Spleen (tissue), 7 donors: ENCODE measurements around the gene ORAI3.
A peak's percentile ranks its signal among the peaks of the same experiment; 100 is the strongest.

ENCODE experiments used
- POLR2A ChIP-seq, 3 donors: fragments of 450-650 bp; IDR thresholded peaks; one replicate each; pipeline ENCODE4 v1.5.1; 2017; ENCODE audit warnings: antibody characterized with exemption in 3 of 3, mild to moderate bottlenecking in 1 of 3
- POLR2AphosphoS5 ChIP-seq, 3 donors: sonication (generic); formaldehyde crosslinking; IDR thresholded peaks; one replicate each; pipeline ENCODE4 v1.5.1; 2017; ENCODE audit warnings: antibody characterized with exemption in 3 of 3
- TF ChIP-seq, protein P1 (sequence below), 11 experiments: fragments of 200-600 bp in 7 of 11; fragments of 450-650 bp in 4 of 11; sonication (generic) in 4 of 11; IDR thresholded peaks in 8 of 11; conservative IDR thresholded peaks in 3 of 11; 1 replicate in 7 of 11; 2 replicates in 4 of 11; pipeline versions ENCODE4 v1.4.0 to v1.8.0; 2016 to 2021; ENCODE audit warnings: antibody characterized with exemption in 11 of 11, inconsistent platforms in 4 of 11, mild to moderate bottlenecking in 1 of 11
- donor health status: DM: no; HTN: no; CAD: no; lungs with moderate emphysema.
- donor health status: DM: no; HTN: no; CAD: no.
- donor health status: DM: no; HTN: no; CAD: no.

DNA sequence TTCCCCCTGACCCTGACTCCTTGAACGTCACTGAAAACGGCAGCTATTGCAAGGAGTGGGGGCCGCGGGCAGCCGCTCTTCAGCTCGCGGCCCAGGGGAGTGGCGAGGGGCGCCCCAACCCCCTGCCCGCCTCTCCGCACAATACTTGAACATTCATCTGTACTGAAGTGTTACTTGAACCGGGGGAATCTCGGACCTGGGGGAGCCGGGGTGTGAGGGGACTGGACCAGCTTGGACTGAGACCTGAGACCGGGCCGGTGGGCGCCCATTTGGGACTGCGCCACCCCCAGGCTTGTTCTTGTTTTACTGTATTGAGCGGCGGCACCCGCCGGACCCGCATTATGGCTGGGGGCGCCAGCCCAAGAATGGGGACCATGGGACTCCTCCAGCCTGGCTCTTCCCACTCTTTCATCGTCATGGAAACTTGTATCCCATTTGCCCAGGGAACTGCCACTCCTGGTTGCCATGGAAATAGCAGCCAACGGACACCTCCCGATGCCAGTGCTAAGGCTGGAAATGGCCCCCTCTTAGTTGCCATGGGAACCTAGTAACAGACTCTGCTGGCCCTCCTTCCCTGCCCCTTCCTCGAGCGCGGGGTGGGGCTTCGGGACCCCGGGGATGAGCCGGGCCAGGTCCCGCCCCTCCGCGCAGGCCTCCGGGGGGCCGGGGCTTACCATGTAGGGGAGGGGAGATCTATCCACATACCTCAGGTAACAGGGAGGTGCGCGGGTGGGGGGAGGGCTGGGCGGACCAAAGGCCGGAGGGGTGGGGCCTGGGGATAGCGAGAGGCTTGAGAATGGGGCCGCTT lies 805 bp upstream of the ORAI3 start:
- TF ChIP-seq POLR2A (IDR thresholded peaks at IDR 0.05) (no peak), POLR2AphosphoS5 (IDR thresholded peaks at IDR 0.05) (peak in 2 of 3 donors; percentile 30 to 57)
- TF ChIP-seq, protein P1, sequence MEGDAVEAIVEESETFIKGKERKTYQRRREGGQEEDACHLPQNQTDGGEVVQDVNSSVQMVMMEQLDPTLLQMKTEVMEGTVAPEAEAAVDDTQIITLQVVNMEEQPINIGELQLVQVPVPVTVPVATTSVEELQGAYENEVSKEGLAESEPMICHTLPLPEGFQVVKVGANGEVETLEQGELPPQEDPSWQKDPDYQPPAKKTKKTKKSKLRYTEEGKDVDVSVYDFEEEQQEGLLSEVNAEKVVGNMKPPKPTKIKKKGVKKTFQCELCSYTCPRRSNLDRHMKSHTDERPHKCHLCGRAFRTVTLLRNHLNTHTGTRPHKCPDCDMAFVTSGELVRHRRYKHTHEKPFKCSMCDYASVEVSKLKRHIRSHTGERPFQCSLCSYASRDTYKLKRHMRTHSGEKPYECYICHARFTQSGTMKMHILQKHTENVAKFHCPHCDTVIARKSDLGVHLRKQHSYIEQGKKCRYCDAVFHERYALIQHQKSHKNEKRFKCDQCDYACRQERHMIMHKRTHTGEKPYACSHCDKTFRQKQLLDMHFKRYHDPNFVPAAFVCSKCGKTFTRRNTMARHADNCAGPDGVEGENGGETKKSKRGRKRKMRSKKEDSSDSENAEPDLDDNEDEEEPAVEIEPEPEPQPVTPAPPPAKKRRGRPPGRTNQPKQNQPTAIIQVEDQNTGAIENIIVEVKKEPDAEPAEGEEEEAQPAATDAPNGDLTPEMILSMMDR (IDR thresholded peaks at IDR 0.05 in 8 of 11, conservative IDR thresholded peaks at IDR 0.05 in 3 of 11): no peak
